HG02885 (cell line): ENCODE data around the gene PAXX.

Experiments used
- ATAC-seq: cut with Tn5 transposase; IDR thresholded peaks from one replicate; pipeline ENCODE4 v1.9.1; 2021; ENCODE audit warnings: mild to moderate bottlenecking; ENCODE audit not compliant: unreplicated experiment, poor library complexity

The PAXX gene

DNA sequence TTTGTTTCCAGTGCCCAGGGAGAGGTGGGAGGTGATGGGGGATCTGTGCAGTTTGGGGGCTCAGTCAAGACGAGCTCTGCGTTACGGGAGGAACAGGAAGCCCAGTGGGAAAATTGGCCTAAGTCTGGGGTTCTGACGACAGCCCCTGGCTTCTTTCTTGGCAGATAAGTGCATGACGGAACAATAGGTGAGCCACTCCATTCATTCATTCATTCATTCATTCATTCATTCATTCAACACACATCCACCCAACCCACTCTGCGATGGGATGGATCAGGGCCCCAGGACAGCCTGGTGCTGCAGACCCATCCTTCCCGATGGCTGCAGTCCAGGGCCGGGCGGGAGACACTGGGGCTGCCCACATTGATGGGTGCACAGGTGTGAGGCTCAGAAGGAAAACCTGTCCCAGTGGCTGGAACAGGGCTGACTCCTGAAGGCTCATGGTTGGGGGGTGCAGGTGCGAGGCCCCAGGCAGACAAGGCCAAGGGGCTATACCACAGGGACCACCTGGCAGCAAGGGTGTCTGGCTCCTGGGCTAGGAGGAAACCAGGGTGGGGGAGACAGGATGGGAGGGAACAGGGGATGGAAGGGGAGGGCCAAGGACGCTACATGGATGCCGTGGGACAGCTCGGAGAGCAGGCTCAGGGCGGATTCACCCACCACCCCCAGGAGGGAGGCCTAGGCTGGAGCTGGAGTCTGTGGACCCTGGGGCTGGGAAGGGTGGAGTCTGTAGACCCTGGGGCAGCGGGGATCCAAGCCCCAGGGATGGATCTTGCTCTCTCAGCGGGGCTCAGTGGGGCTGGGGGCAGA is 11.3 kb upstream of the PAXX start:
- no peak for ATAC-seq

DNA sequence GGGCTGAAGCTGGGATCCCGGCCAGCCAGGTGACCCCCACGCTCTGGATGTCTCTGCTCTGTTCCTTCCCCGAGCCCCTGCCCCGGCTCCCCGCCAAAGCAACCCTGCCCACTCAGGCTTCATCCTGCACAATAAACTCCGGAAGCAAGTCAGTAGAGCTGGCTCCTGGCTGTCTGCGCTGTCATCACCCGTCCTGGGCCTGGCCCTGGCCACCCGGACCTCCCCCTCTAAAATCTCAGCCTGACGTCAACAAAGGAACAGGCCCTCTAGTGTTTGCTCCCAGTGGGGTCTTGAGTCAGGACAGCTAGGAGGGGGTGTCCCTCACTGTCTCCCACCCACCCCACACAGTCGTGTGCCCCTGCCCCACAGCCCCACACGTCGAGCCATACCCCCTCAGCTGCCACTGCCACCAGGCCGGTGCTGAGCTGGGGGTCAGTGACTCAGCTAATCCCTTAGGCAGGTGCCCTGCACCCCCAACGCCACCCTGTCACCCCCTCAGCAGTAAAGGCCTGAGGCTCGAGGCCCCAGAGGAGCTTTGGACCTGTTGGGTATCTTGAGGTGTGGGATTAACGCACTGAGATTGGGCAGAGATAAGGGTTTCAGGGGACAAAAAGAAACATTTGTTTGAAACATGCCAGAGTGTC is 10.5 kb upstream of the PAXX start:
- no peak for ATAC-seq

DNA sequence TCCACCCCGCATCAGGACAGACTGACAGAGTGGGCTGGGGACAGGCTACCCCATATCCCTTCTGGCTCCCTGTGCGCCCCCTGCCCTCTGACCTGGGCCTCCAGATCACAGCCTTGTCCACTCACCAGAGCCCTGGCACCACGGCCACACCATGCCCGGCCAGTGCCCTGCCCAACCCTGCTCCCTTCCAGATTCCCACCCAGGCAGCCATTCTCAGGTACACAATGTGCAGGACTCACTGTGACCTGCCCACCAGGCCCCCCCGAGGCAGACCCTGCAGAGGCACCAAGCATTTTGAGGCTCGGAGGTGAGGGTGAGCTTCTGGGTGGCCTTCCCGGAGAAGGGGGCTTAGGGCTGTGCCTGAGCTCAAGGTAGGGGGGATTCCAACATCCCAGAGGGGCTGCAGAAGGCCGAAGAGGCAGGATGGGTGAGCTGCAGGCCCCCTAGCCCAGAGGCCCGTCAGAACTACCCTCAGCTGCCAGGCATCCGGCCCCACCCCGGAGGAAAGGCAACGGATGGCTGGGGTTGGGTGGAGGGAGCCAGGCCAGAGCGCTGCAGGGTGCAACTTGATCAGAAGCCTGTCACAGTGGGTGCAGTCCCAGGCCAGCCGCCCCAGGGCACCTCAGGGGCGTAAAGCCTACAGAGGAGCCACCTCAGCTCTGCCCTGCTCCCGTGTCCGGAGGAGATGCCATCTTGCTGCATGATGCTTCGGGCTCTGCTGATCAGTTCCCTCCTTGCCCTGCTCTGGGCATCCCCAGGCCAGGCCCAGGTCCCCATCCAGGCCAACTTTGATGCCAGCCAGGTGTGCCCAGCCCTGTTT is 9.8 kb upstream of the PAXX start, which contains the start of gene LCNL1:
LCNL1 (plus strand) TSS at position 762 of the 820 bp plus-strand sequence. CDS start 594 bp downstream, outside the sequence.
- ATAC-seq, result no peak

DNA sequence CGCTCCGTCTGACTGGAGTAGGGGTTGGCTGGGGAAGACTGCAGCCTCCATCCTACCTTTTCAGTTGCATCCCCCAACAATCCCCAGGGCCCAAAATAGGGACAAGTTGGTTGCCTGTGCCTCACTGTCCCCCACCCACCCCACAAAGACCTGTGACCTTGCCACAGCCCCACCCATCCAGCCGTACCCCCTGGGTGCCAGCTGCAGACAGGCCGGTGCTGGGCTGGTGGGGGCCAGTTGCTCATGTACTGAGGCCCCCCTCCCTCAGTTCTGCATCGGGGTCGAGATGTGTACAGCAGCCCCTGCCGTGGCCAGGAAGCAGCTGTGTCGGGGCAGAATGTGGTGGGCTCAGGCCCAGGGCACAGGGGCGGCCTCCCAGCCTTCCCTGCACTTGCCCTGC is 9.1 kb upstream of the PAXX start:
- no peak for ATAC-seq

DNA sequence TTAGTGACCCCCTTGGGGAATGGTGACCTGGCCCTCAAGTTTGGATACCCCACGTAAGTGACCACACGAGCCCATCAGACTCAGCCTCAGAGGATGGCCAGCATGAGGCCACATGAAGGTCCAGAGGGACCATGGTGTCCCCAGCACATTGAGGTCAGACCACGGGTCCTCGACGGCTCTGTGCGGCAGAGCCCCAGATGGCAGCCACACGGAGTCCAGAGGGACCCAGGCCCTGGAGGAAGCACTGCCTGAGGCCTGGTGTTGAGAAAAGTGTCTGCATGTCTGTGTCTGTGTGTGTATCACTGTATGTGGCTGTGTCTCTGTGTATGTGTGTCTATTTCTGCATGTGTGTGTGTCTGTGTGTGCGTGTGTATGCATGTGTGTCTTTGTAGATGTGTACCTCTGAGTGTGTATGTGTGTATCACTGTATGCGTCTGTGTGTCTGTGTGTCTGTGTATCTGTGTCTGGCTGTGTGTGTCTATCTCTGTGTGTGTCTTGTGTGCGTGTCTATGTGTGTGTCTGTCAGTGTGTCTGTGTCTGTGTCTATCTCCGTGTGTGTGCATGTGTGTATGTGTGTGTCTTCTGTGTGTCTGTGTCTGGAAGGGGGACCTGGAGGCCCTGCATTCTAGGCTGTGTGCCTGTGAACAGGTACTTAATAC is 8.4 kb upstream of the PAXX start:
- no peak for ATAC-seq

DNA sequence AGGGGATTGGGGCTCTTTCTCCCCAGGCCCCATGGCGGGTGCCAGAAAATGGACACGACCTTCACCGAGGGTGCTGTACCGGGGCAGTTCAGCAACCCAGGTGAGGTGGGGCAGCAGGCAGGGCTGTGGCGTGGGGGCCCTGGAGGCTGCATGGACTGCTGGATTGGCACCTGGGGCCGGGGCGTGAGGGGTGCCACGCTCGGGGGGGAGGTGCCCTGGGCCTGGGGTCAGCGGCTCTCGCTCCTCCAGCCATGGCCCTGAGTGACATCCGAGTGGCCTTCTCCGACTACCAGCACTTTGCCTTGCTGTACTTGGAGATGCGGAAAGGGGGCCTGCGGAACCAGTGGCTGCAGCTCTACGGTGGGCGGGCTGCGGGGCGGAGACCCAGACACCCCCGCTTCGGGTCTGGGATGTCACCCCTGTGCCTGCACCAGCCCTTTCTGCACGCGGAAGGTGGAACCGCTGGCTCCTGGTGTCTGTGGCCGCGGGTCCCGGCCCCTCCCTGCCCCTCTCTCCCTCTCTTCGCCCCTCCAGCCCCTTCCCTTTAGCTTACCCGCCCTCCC is 7.7 kb upstream of the PAXX start:
- ATAC-seq, result no peak

DNA sequence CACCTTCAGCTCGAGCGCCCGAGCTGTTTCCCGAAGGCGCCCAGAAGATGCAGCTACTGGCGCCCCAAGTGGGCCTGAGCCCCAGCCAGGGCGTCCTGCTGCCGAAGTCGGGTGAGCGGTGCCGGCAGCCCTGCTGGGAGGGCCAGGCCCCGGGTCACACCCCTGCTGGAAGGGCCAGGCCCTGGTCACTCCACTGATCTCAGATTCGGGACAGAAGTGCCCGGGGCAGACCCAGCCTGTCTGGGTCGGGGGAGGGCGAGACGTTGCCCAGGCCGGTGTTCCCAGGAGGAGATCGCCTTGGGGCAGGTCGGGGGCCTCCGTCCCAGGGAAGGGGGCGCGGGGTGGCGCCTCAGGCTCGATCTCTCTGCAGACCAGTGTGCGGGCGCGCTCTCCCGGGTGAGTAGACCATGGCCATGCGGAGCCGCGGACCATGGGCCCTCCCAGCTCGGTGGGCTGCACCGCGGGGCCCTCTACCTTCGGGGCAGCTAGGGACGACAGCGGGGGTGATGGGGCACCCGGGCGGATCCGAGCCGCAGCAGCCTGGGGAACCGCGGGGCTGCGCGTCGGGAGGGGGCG is 7.1 kb upstream of the PAXX start:
- ATAC-seq, result no peak

DNA sequence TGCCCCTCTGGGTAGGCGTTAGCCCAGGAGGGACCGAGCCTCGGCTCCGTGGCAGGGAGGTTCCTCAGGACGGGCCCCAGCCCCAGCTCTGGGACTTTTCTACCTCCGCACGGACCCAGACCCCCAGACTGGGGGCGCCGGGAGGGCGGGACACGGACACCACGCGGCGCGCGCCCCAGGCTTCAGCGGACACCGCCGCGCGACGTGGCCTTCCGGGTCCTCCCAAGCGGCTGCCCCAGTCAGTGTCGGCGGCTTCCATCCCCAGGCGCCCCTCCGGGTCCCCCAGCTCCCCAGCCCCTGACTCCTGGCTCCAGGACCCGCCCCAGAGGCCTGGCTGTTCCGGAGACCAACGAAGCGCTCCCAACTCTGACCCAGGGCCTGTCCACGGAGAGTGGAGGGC is 6.4 kb upstream of the PAXX start:
- no peak for ATAC-seq

DNA sequence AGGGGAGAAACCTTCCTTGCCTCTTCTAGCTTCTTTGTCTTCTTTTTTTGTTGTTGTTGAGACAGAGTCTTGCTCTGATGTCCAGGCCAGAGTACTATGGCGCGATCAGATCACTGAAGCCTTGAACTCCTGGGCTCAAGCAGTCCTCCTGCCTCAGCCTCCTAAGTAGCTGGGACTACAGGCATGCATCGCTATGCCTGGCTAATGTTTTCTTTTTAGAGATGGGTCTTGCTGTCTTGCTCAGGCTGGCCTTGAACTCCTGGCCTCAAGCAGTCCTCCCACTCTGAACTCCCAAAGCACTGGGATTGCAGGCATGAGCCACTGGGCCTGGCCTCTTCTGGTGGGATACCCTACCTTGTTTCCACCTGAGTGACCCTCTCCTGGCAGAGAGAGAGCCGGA is 3.4 kb upstream of the PAXX start:
- no peak for ATAC-seq

DNA sequence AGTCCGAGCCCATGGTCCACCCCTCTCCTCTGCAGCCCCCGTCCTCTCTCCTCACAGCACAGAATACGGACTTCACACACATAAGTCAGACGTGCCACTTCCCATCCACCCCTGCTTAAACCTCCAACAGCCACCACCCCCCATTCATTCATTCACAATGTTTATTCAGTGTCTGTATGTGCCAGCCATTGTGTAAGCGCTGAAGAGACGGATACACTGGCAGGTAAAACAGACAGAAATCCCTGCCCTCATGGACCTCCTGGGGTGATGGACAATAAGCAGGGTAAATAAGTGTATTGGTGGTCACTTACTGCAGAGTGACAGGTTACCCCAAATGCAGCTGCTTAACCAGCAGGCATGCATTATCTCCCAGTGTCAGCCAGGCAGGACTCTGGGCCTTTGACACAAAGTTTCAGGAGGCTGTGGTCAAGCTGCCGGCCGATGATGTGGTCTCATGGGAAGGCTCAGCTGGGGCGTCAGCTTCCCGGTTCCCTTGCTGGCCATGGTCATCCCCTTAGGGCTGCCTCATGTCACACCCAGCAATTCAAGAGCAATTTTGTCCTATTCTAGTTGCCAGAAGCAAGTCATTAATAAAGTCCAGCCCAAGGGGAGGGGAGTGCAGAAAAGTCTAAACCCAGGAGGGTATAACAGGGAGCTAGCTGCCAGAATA is 1.8 kb upstream of the PAXX start:
- no peak for ATAC-seq

DNA sequence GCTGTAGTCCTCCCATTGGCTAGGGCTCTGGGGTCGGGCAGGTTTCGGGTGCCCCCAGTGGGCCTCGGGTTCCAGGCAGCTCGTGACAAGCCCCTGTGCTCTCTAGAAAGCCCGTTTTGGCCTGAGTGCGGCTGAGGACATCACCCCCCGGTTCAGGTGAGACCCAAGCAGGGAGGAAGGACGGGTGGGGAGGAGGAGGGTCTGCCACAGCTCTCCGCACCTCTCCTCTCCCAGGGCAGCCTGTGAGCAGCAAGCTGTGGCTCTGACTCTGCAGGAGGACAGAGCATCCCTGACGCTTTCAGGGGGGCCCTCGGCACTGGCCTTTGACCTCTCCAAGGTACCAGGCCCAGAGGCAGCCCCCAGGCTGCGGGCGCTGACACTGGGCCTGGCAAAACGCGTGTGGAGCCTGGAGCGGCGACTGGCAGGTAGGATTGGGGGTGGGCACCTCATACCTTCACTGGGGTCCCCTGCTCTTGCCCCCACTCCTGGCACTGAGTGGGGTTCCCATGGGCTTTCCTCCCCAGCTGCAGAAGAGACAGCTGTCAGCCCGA is 672 bp downstream of the PAXX start:
- ATAC-seq, result no peak

DNA sequence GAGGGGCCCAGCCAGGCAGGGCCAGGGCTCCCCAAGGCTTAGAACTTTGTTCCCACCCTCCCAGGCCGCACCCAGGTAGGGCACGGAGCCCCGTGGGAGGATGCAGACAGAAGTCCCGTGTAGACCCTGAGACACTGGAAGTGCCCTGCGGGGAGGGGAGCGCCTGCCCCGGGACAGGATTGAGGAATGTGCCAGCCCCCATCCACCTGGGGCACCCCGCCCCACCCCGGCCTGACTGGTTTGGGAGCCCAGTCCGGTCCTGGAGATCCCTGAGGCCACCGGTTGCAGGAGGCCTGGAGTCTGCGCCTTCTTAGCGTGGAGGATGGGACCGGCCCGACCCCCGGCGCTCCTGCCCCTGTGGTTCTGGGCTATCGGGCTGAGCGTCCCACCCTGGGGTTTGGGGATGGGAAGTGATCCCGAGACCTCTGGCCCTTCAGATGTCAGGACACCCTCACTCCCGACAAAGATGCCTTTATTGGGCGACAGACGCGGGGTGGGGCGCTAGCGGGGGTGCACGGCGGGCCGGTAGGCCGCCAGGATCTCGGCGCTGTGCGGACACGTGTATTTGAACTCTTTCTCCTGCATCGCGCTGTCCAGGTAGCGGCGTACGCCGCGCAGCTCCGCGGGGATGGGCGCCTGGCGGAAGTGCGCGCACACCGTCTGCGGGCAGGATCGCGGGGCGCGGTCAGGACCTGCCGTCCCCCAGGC is 2.1 kb downstream of the PAXX start:
- no peak for ATAC-seq

DNA sequence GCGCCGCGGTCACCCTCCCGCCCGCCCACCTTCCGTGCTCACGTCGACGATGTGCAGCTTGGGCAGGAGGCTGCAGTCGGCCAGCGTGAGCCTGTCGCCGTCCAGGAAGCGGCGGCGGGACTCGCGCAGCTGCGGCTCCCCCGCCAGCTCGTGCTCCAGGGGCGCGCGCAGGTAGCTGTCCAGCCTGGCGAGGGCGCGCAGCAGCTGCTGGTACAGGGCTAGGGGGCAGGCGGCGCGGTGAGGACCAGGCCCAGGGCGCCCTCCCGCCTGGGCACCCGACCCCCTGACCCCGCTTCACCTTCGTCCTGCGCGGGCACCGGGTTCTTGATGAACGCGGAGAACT is 2.6 kb downstream of the PAXX start:
- ATAC-seq, result no peak

DNA sequence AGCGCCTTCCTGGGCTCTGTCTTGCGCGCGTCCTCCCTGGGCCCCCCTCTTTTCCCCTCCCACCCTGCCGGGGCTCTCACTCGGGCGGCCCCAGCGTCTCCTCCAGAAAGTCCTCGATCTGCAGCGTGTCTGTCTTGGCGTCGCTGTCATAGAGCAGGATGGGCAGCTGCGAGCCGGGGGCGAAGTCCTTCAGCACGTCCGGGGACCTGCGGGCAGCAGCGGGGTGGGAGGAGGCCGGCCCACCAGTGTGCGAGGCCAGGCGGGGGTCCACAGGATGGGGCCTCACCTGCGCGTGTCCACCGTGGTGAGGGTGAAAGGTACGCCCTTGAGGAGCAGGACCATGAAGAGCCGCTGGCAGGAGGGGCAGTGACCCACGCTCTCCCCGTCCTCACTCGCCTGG is 3.1 kb downstream of the PAXX start:
- ATAC-seq, result no peak

DNA sequence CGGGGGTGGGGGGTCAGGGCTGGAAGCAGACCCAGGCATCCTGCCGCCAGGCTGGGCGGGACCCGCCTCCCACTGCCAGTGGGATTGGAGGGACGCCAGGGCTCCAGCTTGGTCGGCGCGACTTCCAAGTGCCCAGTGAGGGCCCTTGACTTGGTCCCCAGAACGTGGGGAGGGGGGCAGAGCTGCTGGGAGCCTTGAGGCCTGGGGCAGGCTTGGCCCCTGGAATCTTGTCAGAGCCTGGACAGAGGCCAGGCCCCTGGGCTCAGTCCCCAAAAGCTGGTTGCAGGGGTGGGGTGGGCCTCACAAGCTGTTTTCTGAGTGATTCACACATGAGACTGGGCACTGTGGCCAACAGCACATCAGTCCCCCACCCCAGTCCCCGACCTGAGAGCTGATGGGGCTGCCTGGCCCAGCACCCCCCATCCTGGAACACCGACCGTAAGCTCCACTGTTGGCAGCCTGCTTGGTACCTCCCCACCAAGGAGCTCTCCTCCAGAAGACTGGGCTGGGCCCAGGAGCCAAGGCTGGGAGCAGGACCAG is 3.6 kb downstream of the PAXX start:
- no peak for ATAC-seq

DNA sequence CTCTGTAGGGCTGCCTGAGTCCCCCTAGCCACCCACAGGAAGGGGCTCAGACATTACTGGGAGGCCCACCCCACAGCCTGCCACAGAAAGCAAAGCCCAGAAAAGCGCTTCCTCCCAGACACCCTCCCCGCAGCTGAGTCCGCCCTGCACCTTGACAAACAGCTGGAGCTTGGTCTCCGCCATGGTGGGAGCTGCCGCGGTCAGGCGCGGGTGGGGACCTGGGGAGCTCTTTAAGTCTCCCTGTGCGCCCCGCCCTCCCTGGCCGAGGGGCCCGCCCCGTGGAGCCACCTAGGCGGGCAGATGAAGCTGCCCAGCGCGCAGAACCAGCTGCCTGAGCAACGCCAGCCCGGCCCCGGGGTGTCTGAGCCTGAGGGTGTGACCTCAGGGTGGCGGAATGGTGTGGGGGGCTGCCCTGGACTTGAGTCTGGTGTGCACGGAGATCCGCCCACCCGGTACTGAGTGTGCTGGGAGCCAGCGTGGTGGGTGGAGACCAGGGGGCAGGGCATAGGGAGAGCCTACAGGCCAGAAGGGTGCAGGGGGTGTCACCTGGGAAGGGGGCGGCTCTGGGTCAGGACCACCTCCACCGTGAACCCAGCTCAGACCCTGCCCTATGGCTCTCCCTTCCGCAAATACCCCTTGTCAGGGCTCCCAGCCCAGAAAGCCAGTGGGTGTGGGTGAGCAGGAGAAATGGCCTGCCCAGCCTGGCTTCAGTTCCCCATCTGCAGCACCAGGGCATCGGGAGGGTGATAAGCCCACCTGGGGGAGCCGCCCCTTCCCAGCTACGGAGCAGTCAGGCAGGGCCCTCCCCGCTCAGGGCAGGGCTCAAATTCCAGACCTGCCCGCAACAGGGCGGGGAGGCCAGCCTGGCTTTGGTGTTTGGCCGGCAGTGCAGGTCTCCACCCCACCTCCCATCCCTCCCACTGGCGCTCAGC is 4.4 kb downstream of the PAXX start, which contains the start of gene CLIC3:
CLIC3 (minus strand) TSS at position 208 of the 932 bp plus-strand sequence; CDS start at position 183, 25 bp downstream.
- no peak for ATAC-seq

DNA sequence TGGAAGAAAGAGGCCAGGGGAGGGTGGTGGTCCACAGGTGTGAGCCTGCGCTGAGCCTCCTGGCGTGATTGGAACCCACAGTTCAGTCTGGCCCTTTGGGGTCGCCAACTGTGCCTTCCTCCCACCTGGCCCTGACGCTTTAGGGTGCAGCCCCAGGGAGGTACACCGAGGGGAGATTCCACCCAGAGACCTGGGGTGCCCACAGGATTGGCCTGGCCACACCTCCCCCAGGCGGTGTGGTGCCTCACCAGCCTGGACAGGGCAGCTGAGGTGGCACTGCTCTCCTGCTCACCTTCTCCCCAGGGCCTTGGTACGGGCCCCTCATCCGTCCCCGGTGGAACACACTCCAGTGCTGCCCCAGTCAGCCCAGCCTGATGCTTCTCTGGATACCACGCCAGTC is 5.1 kb downstream of the PAXX start:
- ATAC-seq, result no peak
